Measurements from ENCODE around the gene SRGAP1.

SRGAP1 gene

GRCh38 chr12:63911341-63911740 lies 66.8 kb downstream of the SRGAP1 start:
- no peak for DNase-seq

- no peak for DNase-seq
These were observed 68.2 kb downstream of the SRGAP1 start for GRCh38 chr12:63912651-63913050.

GRCh38 chr12:63913929-63914328 lies 69.4 kb downstream of the SRGAP1 start:
- no peak for DNase-seq

- no peak for DNase-seq
These were observed 70.8 kb downstream of the SRGAP1 start for GRCh38 chr12:63915105-63915800.

- no peak for DNase-seq
These were observed 72.3 kb downstream of the SRGAP1 start for GRCh38 chr12:63916561-63917476.

- no peak for DNase-seq
These were observed 73.0 kb downstream of the SRGAP1 start for GRCh38 chr12:63917477-63917862.

GRCh38 chr12:63917864-63918799 lies 73.6 kb downstream of the SRGAP1 start:
- DNase-seq, result peak; percentile 21

- DNase-seq, result no peak
These were observed 74.3 kb downstream of the SRGAP1 start for GRCh38 chr12:63918800-63919300.

GRCh38 chr12:63919756-63920155 lies 75.3 kb downstream of the SRGAP1 start:
- no peak for DNase-seq

- DNase-seq, result no peak
These were observed 76.7 kb downstream of the SRGAP1 start for GRCh38 chr12:63921157-63921556.

GRCh38 chr12:63922474-63922873 lies 78.0 kb downstream of the SRGAP1 start:
- DNase-seq, result no peak

GRCh38 chr12:63924781-63925180 lies 80.3 kb downstream of the SRGAP1 start:
- DNase-seq, result no peak

GRCh38 chr12:63927511-63927910 lies 83.0 kb downstream of the SRGAP1 start:
- no peak for DNase-seq

- no peak for DNase-seq
These were observed 83.8 kb downstream of the SRGAP1 start for GRCh38 chr12:63928305-63928704.

- no peak for DNase-seq
These were observed 84.9 kb downstream of the SRGAP1 start for GRCh38 chr12:63929426-63929825.

GRCh38 chr12:63930971-63931370 lies 86.5 kb downstream of the SRGAP1 start:
- DNase-seq, result no peak

- no peak for DNase-seq
These were observed 87.2 kb downstream of the SRGAP1 start for GRCh38 chr12:63931703-63932102.

- DNase-seq, result no peak
These were observed 90.4 kb downstream of the SRGAP1 start for GRCh38 chr12:63934936-63935335.

- DNase-seq, result no peak
These were observed 90.9 kb downstream of the SRGAP1 start for GRCh38 chr12:63935361-63935760.

- DNase-seq, result no peak
These were observed 93.1 kb downstream of the SRGAP1 start for GRCh38 chr12:63937378-63938316.

GRCh38 chr12:63940310-63941005 lies 96.0 kb downstream of the SRGAP1 start:
- DNase-seq, result no peak
